ENCODE measurements around the gene VCL.

Gene VCL

DNA sequence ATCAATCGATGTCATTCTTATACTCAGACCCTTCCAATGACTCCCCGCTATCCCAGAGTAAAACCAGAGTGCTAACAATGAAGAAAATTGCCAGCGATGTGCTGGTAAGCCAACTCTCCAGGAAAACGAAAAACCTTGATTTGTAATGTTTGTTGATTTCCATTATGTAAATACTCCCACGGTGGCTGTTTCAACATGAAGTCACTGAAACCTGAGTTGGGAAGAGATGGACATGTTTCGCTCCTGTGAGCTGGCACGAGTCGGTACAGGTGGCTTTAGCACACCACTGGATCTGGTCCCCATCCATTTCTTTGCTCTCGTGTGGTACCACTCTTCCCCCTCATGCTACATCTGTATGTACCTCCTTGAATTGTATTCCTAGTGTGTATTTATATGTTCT is 99.9 kb downstream of the VCL start:
- peaks cover 71 to 100% (median 94%) of the 10 kb centered on the region in 11 experiments for H3K36me3 ChIP-seq
- peaks cover 13 to 34% (median 21%) of the 10 kb centered on the region in 10 experiments for H3K4me1 ChIP-seq
- peaks cover 0 to 16% (median 8%) of the 10 kb centered on the region in 11 experiments; a peak in 11 of 22 replicates for H4K20me1 ChIP-seq
- H3K9me3 ChIP-seq (replicated peaks in 1 of 11): no peaks in the 10 kb centered on the region
- H3K27ac ChIP-seq: peak overlapping the region in 1 of 11 experiments; percentile 19; a peak in 1 of 22 replicates
- no peak for TF ChIP-seq Cebpa-rat (IDR thresholded peaks at IDR 0.05)
- H3K9ac ChIP-seq: no peak overlapping the region
- peak overlapping the region; percentile 35 to 79 (median 67); a peak in 21 of 22 replicates for H3K4me2 ChIP-seq
- H3K4me3 ChIP-seq: no peak overlapping the region
- H3K27me3 ChIP-seq: no peaks in the 10 kb centered on the region

DNA sequence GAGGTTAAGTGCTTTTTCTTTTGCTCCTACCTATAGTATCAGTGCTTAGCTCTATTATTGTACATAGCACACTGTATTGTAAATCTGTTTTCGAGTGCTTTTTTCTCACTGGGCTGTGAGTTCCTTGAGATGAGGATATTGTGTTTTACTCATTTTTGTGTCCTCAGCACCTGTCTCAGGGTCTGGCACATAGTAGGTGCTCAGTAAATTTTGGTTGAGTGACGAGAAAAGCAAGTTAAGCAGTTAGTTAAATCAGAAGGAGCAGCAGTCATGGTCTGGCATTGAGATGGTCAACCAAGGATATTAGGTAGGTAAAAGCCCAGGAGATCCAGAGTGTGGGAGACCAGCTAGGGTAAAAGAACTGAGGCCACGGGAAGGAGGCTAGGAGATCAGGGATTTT is 101.5 kb downstream of the VCL start:
- Histone ChIP-seq H3K4me2 (no peak overlapping the region), H3K36me3 (peaks cover 63 to 100% (median 94%) of the 10 kb centered on the region in 11 experiments), H3K9me3 (replicated peaks in 1 of 11) (no peaks in the 10 kb centered on the region), H3K27ac (no peak overlapping the region), H3K9ac (no peak overlapping the region), H3K4me1 (peaks cover 13 to 34% (median 21%) of the 10 kb centered on the region in 10 experiments), H3K4me3 (no peak overlapping the region), H3K27me3 (no peaks in the 10 kb centered on the region), H4K20me1 (peaks cover 0 to 21% (median 10%) of the 10 kb centered on the region in 11 experiments; a peak in 11 of 22 replicates)
- no peak for TF ChIP-seq Cebpa-rat (IDR thresholded peaks at IDR 0.05)

DNA sequence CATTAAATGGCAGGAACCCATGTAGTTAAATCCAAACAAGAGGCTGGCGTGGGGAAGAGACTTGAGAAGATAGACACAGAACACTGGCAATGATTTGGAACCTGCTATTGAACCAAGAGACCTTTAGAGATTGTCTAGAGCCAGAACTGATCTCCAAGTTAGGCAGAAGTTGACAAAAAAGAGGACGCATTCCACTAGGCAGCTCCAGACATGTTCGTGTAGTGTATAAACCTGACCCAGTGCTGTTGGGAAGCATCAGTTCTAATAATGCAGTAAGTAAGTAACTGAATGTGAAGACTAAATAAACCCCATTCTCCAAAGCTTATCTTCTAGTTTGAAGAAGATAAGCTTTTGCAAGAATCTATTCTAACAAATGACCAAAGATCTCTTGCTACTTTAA is 101.9 kb downstream of the VCL start:
- no peak for TF ChIP-seq Cebpa-rat (IDR thresholded peaks at IDR 0.05)
- peaks cover 0 to 22% (median 10%) of the 10 kb centered on the region in 11 experiments; a peak in 11 of 22 replicates for H4K20me1 ChIP-seq
- H3K27ac ChIP-seq: no peak overlapping the region
- H3K36me3 ChIP-seq: peaks cover 63 to 100% (median 94%) of the 10 kb centered on the region in 11 experiments
- no peak overlapping the region for H3K4me3 ChIP-seq
- H3K4me1 ChIP-seq: peaks cover 13 to 34% (median 21%) of the 10 kb centered on the region in 10 experiments
- no peaks in the 10 kb centered on the region for H3K27me3 ChIP-seq
- H3K4me2 ChIP-seq: no peak overlapping the region
- no peak overlapping the region for H3K9ac ChIP-seq
- no peaks in the 10 kb centered on the region for H3K9me3 ChIP-seq (replicated peaks in 1 of 11)

DNA sequence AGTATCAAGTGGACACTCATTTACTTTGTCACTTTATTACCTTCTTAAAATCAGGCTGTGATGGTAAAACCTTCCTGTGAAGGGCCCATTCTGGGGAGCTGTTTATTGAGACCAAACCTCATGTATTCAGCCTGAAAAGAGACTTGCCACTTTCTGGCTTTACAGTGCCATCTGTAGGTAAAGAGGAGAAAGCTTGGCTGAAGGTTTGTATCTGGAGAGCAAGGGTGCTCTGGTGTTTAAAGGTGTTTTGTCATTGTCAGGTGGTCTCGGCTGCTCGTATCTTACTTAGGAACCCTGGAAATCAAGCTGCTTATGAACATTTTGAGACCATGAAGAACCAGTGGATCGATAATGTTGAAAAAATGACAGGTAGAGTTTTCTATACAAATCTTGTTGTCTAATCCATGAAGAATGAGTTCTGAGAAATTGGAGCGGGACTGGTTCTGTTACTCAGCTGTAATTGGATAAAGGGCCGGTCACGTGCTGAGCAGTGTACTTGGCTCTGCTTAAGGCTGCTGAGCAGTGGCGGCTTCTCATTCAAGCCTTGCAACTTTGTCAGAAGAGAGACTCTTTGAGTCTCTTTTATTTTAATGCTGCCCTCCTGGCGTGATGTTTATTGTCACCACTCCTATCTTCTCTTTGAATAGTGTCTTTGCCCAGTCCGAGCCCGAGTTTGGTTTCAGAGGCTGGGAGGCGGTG is 105.8 kb downstream of the VCL start:
- Histone ChIP-seq H3K4me1 (no peaks in the 10 kb centered on the region; a peak in 1 of 20 replicates), H3K36me3 (peaks cover 76 to 100% (median 98%) of the 10 kb centered on the region in 11 experiments), H3K4me2 (no peak overlapping the region), H3K27me3 (no peaks in the 10 kb centered on the region), H3K9me3 (replicated peaks in 1 of 11) (no peaks in the 10 kb centered on the region), H4K20me1 (peaks cover 0 to 11% (median 6%) of the 10 kb centered on the region in 11 experiments; a peak in 4 of 22 replicates), H3K27ac (no peak overlapping the region), H3K9ac (no peak overlapping the region), H3K4me3 (no peak overlapping the region)
- TF ChIP-seq Cebpa-rat (IDR thresholded peaks at IDR 0.05): no peak

DNA sequence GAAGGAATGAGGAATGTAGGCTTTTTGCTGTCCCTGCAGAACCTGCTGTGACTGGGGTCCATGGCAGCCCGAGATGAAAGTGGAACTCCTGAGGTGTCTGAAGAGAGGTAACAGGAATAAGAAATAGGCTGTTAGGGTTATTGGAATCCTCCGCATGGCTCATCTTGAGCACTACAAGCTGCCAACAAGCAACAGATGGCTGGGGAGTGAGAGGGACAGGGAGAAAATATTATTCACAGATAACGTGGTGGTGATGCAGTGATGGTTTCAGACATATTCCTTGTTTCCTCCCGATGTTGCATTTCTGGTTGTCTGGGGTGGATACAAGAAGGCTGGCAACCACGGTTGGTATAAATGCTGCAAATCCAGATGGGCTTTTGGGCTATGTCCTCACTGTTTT is 106.6 kb downstream of the VCL start:
- no peak for TF ChIP-seq Cebpa-rat (IDR thresholded peaks at IDR 0.05)
- H4K20me1 ChIP-seq: peaks cover 0 to 19% (median 8%) of the 10 kb centered on the region in 11 experiments; a peak in 3 of 22 replicates
- H3K27me3 ChIP-seq: no peaks in the 10 kb centered on the region
- no peaks in the 10 kb centered on the region for H3K9me3 ChIP-seq (replicated peaks in 1 of 11)
- H3K27ac ChIP-seq: no peak overlapping the region
- H3K4me3 ChIP-seq: no peak overlapping the region
- H3K36me3 ChIP-seq: peaks cover 76 to 100% (median 98%) of the 10 kb centered on the region in 11 experiments
- H3K4me2 ChIP-seq: no peak overlapping the region
- no peak overlapping the region for H3K9ac ChIP-seq
- no peaks in the 10 kb centered on the region for H3K4me1 ChIP-seq

DNA sequence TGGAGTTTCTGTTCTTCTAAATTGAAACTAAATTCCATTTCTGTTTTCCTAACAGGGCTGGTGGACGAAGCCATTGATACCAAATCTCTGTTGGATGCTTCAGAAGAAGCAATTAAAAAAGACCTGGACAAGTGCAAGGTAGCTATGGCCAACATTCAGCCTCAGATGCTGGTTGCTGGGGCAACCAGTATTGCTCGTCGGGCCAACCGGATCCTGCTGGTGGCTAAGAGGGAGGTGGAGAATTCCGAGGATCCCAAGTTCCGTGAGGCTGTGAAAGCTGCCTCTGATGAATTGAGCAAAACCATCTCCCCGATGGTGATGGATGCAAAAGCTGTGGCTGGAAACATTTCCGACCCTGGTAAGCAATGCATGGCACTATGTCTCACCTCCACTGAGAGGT is 107.1 kb downstream of the VCL start:
- peaks cover 76 to 100% (median 98%) of the 10 kb centered on the region in 11 experiments for H3K36me3 ChIP-seq
- no peak overlapping the region for H3K4me2 ChIP-seq
- no peak overlapping the region for H3K9ac ChIP-seq

DNA sequence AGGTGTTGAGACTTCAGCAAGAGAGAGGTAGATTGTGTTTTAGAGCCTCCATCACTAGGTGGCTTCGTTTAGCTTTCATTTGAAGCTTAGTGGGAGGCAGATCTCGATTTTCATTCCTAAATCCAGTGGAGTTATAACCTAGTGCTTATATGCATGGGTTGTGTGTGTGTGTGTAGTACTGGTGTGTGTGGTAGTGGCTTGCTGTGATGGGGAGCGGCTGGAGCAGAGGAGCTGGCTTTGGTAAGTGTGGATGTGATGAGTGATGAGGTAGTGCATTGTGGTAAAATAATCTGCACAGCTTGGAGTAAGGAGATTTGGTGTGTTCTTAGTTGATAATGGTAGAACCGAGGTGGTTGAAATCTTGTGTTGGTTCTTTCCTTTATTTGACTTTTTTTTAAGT is 109.5 kb downstream of the VCL start:
- no peaks in the 10 kb centered on the region for H3K4me1 ChIP-seq
- H3K27me3 ChIP-seq: no peaks in the 10 kb centered on the region
- TF ChIP-seq Cebpa-rat (IDR thresholded peaks at IDR 0.05): no peak
- H3K4me2 ChIP-seq: no peak overlapping the region
- H3K4me3 ChIP-seq: no peak overlapping the region
- H4K20me1 ChIP-seq: peaks cover 0 to 30% (median 14%) of the 10 kb centered on the region in 11 experiments; a peak in 9 of 22 replicates
- no peaks in the 10 kb centered on the region for H3K9me3 ChIP-seq (replicated peaks in 1 of 11)
- no peak overlapping the region for H3K9ac ChIP-seq
- peaks cover 86 to 100% (median 99%) of the 10 kb centered on the region in 11 experiments for H3K36me3 ChIP-seq
- H3K27ac ChIP-seq: no peak overlapping the region

More for the DNA sequence above, 107.1 kb downstream of the VCL start:
- no peaks in the 10 kb centered on the region for H3K4me1 ChIP-seq
- no peak overlapping the region for H3K4me3 ChIP-seq
- H3K27me3 ChIP-seq: no peaks in the 10 kb centered on the region
- no peak for TF ChIP-seq Cebpa-rat (IDR thresholded peaks at IDR 0.05)
- no peaks in the 10 kb centered on the region for H3K9me3 ChIP-seq (replicated peaks in 1 of 11)
- H4K20me1 ChIP-seq: peaks cover 0 to 23% (median 8%) of the 10 kb centered on the region in 11 experiments; a peak in 3 of 22 replicates
- H3K27ac ChIP-seq: no peak overlapping the region

DNA sequence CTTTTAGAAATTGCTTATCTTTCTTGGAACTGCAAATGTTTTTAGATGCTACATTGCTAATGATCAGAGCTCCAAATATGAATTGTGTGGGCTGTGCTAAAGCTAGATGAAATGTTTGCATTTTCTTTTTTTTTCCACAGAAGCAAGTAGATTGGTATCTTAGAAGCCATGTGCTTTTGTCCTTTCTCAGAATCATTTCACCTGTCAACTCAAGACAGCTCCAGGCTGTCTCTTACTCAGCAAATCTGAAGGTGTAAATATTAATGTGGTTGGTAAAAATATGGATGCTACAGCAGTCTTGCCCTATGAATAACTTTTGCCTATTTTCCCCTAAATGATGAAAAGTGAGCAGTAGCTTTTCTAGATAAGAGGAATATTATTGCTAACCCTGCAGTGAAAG is 111.5 kb downstream of the VCL start:
- Histone ChIP-seq H3K4me3 (no peak overlapping the region), H3K27ac (no peak overlapping the region), H3K36me3 (peaks cover 99 to 100% (median 100%) of the 10 kb centered on the region in 11 experiments), H3K4me2 (no peak overlapping the region), H3K4me1 (no peaks in the 10 kb centered on the region), H3K9ac (no peak overlapping the region), H4K20me1 (peaks cover 0 to 45% (median 6%) of the 10 kb centered on the region in 11 experiments; a peak in 11 of 22 replicates), H3K27me3 (no peaks in the 10 kb centered on the region), H3K9me3 (replicated peaks in 1 of 11) (no peaks in the 10 kb centered on the region)
- TF ChIP-seq Cebpa-rat (IDR thresholded peaks at IDR 0.05): no peak

DNA sequence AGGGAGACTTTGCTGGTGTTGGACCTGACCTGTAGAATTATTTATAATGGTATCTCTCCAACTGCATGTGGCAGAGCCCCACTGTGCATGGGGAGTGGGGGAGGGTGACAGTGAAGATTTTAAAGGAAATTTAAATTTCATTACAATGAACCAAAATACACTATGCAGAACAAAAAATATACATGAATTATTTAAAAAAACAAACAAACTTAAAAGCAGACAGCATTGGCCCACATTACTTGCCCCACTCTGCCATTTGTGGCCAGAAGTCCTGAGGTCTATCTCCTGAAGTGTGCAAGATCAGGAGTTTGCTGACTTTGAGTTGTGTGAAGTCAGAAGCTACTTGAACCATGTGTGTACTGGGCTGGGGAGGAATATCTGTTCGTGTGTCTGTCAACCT is 112.2 kb downstream of the VCL start:
- Histone ChIP-seq H4K20me1 (peaks cover 0 to 45% (median 6%) of the 10 kb centered on the region in 11 experiments; a peak in 11 of 22 replicates), H3K27me3 (no peaks in the 10 kb centered on the region), H3K36me3 (peaks cover 99 to 100% (median 100%) of the 10 kb centered on the region in 11 experiments), H3K4me2 (no peak overlapping the region), H3K4me1 (no peaks in the 10 kb centered on the region), H3K27ac (no peak overlapping the region), H3K9me3 (replicated peaks in 1 of 11) (no peaks in the 10 kb centered on the region), H3K4me3 (no peak overlapping the region), H3K9ac (no peak overlapping the region)
- no peak for TF ChIP-seq Cebpa-rat (IDR thresholded peaks at IDR 0.05)

All from BLaER1 treated with 17β-estradiol and CSF1 and Interleukin-3, amounts not matched to agents 10 nM and 100 nM (cell line).